VCaP (cell line): ENCODE data around the gene BMP7.

Source experiments
- H3K27ac ChIP-seq: fragments of 450-650 bp; 2 replicates; pipeline ENCODE4 v1.5.1; 2017
- CTCF ChIP-seq: fragments of 450-650 bp; conservative IDR thresholded peaks from 2 replicates; pipeline ENCODE4 v1.5.1; 2017; ENCODE audit warnings: mild to moderate bottlenecking, moderate library complexity

The BMP7 gene

GRCh38 chr20:57238089-57238488 lies 28.4 kb downstream of the BMP7 start:
- TF ChIP-seq CTCF: no peak
- H3K27ac ChIP-seq: no peak overlapping the region

- no peak for TF ChIP-seq CTCF
- no peak overlapping the region for H3K27ac ChIP-seq
These were observed 28.9 kb downstream of the BMP7 start for GRCh38 chr20:57237585-57237953.

GRCh38 chr20:57236813-57237584 lies 29.4 kb downstream of the BMP7 start:
- no peak overlapping the region for H3K27ac ChIP-seq
- no peak for TF ChIP-seq CTCF

- no peak overlapping the region for H3K27ac ChIP-seq
- no peak for TF ChIP-seq CTCF
These were observed 31.7 kb downstream of the BMP7 start for GRCh38 chr20:57234556-57235251.

- TF ChIP-seq CTCF: no peak
- H3K27ac ChIP-seq: no peak overlapping the region
These were observed 34.5 kb downstream of the BMP7 start for GRCh38 chr20:57231951-57232428.

GRCh38 chr20:57231161-57231560 lies 35.3 kb downstream of the BMP7 start:
- TF ChIP-seq CTCF: no peak
- no peak overlapping the region for H3K27ac ChIP-seq

- no peak for TF ChIP-seq CTCF
These were observed 36.2 kb downstream of the BMP7 start for GRCh38 chr20:57230247-57230646.

More at GRCh38 chr20:57230247-57230646, 36.2 kb downstream of the BMP7 start:
- peak overlapping the region; percentile 54; the same call in 1 of the 2 replicates for H3K27ac ChIP-seq
